Measurements from ENCODE around the gene NFIX.
"Not testable (repeated sequence)": the region's sequence is repeated elsewhere in the genome, so short reads cannot be mapped to it uniquely, and the experiment has no call there.

NFIX gene

GRCh38 chr19:12994701-12995595 lies at the start of gene NFIX:
NFIX (plus strand) TSS chr19:12995475; CDS start chr19:12995838, 363 bp downstream.
- no peak for DNase-seq (ENCODE audit: low read depth, low spot score)

- peak; percentile 97 for DNase-seq (ENCODE audit: low read depth, low spot score)
Observed at GRCh38 chr19:12945479-12946091, 49.7 kb upstream of the NFIX start, which contains the start of gene RAD23A. RAD23A (plus strand) TSS chr19:12945862; CDS start chr19:12945949, 87 bp downstream.

- no peak for DNase-seq (ENCODE audit: low read depth, low spot score)
Observed at GRCh38 chr19:12946092-12946721, 49.1 kb upstream of the NFIX start.

- no peak for DNase-seq (ENCODE audit: low read depth, low spot score)
Observed at GRCh38 chr19:12946731-12947496, 48.4 kb upstream of the NFIX start.

- no peak for DNase-seq (ENCODE audit: low read depth, low spot score)
Observed at GRCh38 chr19:12947702-12948611, 47.3 kb upstream of the NFIX start.

GRCh38 chr19:12948612-12949362 lies 46.5 kb upstream of the NFIX start:
- no peak for DNase-seq (ENCODE audit: low read depth, low spot score)

- no peak for DNase-seq (ENCODE audit: low read depth, low spot score)
Observed at GRCh38 chr19:12949363-12950283, 45.7 kb upstream of the NFIX start.

GRCh38 chr19:12952050-12952449 lies 43.2 kb upstream of the NFIX start:
- DNase-seq (ENCODE audit: low read depth, low spot score), result not testable (repeated sequence)

- no peak for DNase-seq (ENCODE audit: low read depth, low spot score)
Observed at GRCh38 chr19:12952488-12953137, 42.7 kb upstream of the NFIX start.

- DNase-seq (ENCODE audit: low read depth, low spot score), result no peak
Observed at GRCh38 chr19:12953138-12953798, 42.0 kb upstream of the NFIX start.

GRCh38 chr19:12953799-12954611 lies 41.3 kb upstream of the NFIX start:
- DNase-seq (ENCODE audit: low read depth, low spot score), result no peak

GRCh38 chr19:12954612-12954962 lies 40.7 kb upstream of the NFIX start:
- DNase-seq (ENCODE audit: low read depth, low spot score), result no peak

GRCh38 chr19:12955575-12955974 lies 39.7 kb upstream of the NFIX start:
- not testable (repeated sequence) for DNase-seq (ENCODE audit: low read depth, low spot score)

- no peak for DNase-seq (ENCODE audit: low read depth, low spot score)
Observed at GRCh38 chr19:12955996-12956395, 39.3 kb upstream of the NFIX start.

- DNase-seq (ENCODE audit: low read depth, low spot score), result no peak
Observed at GRCh38 chr19:12956446-12957388, 38.6 kb upstream of the NFIX start, which contains the start of gene GADD45GIP1. GADD45GIP1 (minus strand) TSS chr19:12957223; CDS start chr19:12957212, 11 bp downstream.

Data from brain pericyte (primary cell).